Chondrocyte (in vitro differentiated cells): Measurements from ENCODE around the gene SFXN5. TPM values are rescaled to one million over a fixed set of nuclear protein-coding genes. Genes with fewer than 3 reads are reported as not detected.
A peak's percentile ranks its signal among the peaks of the same experiment; 100 is the strongest.

ENCODE experiments used
- DNase-seq: peaks from one replicate; pipeline ENCODE4 v3.0.0; 2021; ENCODE audit warnings: mixed read lengths, low spot score
- H3K27ac Mint-ChIP-seq: one replicate; pipeline ENCODE4 v1.8.0; 2021; ENCODE audit warnings: mild to moderate bottlenecking, moderate library complexity, mixed read lengths; ENCODE audit not compliant: unreplicated experiment
- H3K27me3 Mint-ChIP-seq: 2 replicates; pipeline ENCODE4 v1.8.0; 2021; ENCODE audit warnings: low read depth, mixed read lengths
- H3K36me3 Mint-ChIP-seq: 2 replicates; pipeline ENCODE4 v1.8.0; 2021; ENCODE audit warnings: low read depth, mixed read lengths
- H3K4me1 Mint-ChIP-seq: 2 replicates; pipeline ENCODE4 v1.8.0; 2021; ENCODE audit warnings: low read depth, mild to moderate bottlenecking, mixed read lengths
- H3K4me3 Mint-ChIP-seq: one replicate; pipeline ENCODE4 v1.8.0; 2021; ENCODE audit warnings: mild to moderate bottlenecking, moderate library complexity, mixed read lengths; ENCODE audit not compliant: unreplicated experiment
- H3K9me3 Mint-ChIP-seq: 2 replicates; pipeline ENCODE4 v1.8.0; 2021; ENCODE audit warnings: low read depth, mixed read lengths
- CTCF ChIP-seq: fragments of 200-600 bp; sonication (generic); IDR thresholded peaks from 2 replicates; pipeline ENCODE4 v1.5.0; 2021; ENCODE audit warnings: antibody characterized with exemption, mild to moderate bottlenecking, moderate library complexity
- total RNA-seq: library from RNA; stranded (reverse); gene quantifications from 3 replicates; pipeline ENCODE4 v1.2.1, GENCODE V29; 2021

SFXN5 gene
- total RNA-seq, 1 donor from 2014 or later: 10.6 TPM

GRCh38 chr2:73075477-73076373 is 4.2 kb upstream of the SFXN5 start:
- Mint-ChIP-seq H3K27me3 (no peaks in the 10 kb centered on the region), H3K27ac (no peak overlapping the region), H3K4me3 (no peak overlapping the region), H3K36me3 (peaks cover 19% of the 10 kb centered on the region), H3K9me3 (no peaks in the 10 kb centered on the region), H3K4me1 (peaks cover 11% of the 10 kb centered on the region)
- peak; percentile 93 for DNase-seq
- no peak for TF ChIP-seq CTCF

- no peaks in the 10 kb centered on the region for H3K9me3 Mint-ChIP-seq
- peak; percentile 49 for DNase-seq
- H3K4me1 Mint-ChIP-seq: peaks cover 22% of the 10 kb centered on the region
Observed at GRCh38 chr2:73074110-73075069, 2.9 kb upstream of the SFXN5 start.

GRCh38 chr2:73072416-73072815 is 904 bp upstream of the SFXN5 start:
- H3K9me3 Mint-ChIP-seq: no peaks in the 10 kb centered on the region
- no peak for DNase-seq
- peaks cover 16% of the 10 kb centered on the region for H3K36me3 Mint-ChIP-seq
- no peak for TF ChIP-seq CTCF
- peak overlapping the region; percentile 89 for H3K27ac Mint-ChIP-seq
- H3K4me3 Mint-ChIP-seq: peak overlapping the region; percentile 85
- peaks cover 33% of the 10 kb centered on the region for H3K4me1 Mint-ChIP-seq
- no peaks in the 10 kb centered on the region for H3K27me3 Mint-ChIP-seq

More at GRCh38 chr2:73074110-73075069, 2.9 kb upstream of the SFXN5 start:
- no peaks in the 10 kb centered on the region for H3K27me3 Mint-ChIP-seq
- no peak overlapping the region for H3K4me3 Mint-ChIP-seq
- no peak for TF ChIP-seq CTCF
- H3K36me3 Mint-ChIP-seq: peaks cover 19% of the 10 kb centered on the region
- H3K27ac Mint-ChIP-seq: peak overlapping the region; percentile 22

- Mint-ChIP-seq H3K27ac (peak overlapping the region; percentile 89), H3K4me1 (peaks cover 33% of the 10 kb centered on the region), H3K36me3 (peaks cover 13% of the 10 kb centered on the region), H3K9me3 (no peaks in the 10 kb centered on the region), H3K4me3 (peak overlapping the region; percentile 85), H3K27me3 (no peaks in the 10 kb centered on the region)
- peak; percentile 64 for DNase-seq
- TF ChIP-seq CTCF: no peak
Observed at GRCh38 chr2:73072129-73072395, 550 bp upstream of the SFXN5 start.
